Measurements from ENCODE around the gene RAB40C. TPM values are rescaled to one million over a fixed set of nuclear protein-coding genes. Genes with fewer than 3 reads are reported as not detected.

The RAB40C gene
- total RNA-seq, 4 donors from 2014 or later: 17.7 to 28.3 (median 22.1) TPM

DNA sequence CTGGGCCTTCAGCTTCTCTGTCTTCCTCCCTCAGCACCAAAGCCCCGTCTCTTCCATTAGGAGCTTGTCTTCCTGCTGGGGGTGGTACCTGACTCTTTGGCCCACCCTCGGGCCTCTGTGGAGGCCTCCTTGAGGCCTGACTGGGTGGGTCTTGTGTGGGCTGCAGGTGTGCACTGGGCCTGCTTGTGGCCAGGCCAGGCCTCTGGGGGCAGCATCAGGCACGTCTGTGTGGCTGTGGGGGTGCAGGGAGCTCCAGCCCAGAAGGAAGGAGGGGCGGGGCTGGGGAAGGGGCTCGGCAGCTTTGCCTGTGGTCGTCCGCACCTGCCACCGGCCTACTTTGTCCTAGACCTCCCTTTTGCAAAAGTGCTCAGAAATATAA is 13.1 kb upstream of the RAB40C start:
- TF ChIP-seq, protein P1, sequence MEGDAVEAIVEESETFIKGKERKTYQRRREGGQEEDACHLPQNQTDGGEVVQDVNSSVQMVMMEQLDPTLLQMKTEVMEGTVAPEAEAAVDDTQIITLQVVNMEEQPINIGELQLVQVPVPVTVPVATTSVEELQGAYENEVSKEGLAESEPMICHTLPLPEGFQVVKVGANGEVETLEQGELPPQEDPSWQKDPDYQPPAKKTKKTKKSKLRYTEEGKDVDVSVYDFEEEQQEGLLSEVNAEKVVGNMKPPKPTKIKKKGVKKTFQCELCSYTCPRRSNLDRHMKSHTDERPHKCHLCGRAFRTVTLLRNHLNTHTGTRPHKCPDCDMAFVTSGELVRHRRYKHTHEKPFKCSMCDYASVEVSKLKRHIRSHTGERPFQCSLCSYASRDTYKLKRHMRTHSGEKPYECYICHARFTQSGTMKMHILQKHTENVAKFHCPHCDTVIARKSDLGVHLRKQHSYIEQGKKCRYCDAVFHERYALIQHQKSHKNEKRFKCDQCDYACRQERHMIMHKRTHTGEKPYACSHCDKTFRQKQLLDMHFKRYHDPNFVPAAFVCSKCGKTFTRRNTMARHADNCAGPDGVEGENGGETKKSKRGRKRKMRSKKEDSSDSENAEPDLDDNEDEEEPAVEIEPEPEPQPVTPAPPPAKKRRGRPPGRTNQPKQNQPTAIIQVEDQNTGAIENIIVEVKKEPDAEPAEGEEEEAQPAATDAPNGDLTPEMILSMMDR (IDR thresholded peaks at IDR 0.05): no peak
- TF ChIP-seq EP300 (IDR thresholded peaks at IDR 0.05) (no peak), POLR2AphosphoS5 (IDR thresholded peaks at IDR 0.05) (no peak), POLR2A (IDR thresholded peaks at IDR 0.05) (no peak)
- H3K27ac ChIP-seq: no peak overlapping the region
- H3K4me3 ChIP-seq: no peak overlapping the region
- no peaks in the 10 kb centered on the region for H3K9me3 ChIP-seq
- no peaks in the 10 kb centered on the region for H3K27me3 ChIP-seq
- WGBS, 2 donors (ENCODE audit: low coverage in 1 of 2): 48 to 58% methylated on average over 4 to 6 of the region's 8 CpGs
- peaks cover 0 to 19% (median 0%) of the 10 kb centered on the region in 3 donors for H3K4me1 ChIP-seq
- no peak for ATAC-seq
- H3K36me3 ChIP-seq: peaks cover 0 to 53% of the 10 kb centered on the region in 2 donors

DNA sequence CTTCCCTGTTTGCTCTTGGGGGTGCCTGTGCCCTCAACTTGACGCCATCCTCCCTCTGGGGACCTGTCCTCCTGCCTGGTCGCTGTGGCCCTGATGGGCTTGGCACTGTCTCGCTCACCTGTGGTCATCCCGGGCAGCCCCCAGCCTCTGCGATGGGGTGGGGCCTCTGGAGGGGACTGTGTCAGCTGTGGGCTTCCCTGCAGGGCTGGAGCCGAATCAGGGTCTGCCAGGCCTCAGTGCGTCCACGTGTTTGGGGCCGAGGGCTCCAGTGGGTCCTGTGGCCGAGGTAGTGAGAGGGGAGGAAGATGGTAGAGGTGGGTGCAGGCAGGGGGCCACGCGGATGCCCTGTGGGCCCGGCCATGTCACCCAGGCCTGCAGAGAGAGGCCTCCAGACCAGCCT is 12.1 kb upstream of the RAB40C start:
- Histone ChIP-seq H3K27ac (no peak overlapping the region), H3K36me3 (peaks cover 0 to 53% of the 10 kb centered on the region in 2 donors), H3K9me3 (no peaks in the 10 kb centered on the region), H3K27me3 (no peaks in the 10 kb centered on the region), H3K4me3 (no peak overlapping the region), H3K4me1 (peaks cover 0 to 19% (median 0%) of the 10 kb centered on the region in 3 donors)
- no CpG with 5 or more reads among the region's 13 CpGs for WGBS, 2 donors (ENCODE audit: low coverage in 1 of 2)
- no peak for ATAC-seq
- TF ChIP-seq EP300 (IDR thresholded peaks at IDR 0.05) (no peak), POLR2AphosphoS5 (IDR thresholded peaks at IDR 0.05) (no peak), POLR2A (IDR thresholded peaks at IDR 0.05) (no peak)
- TF ChIP-seq, protein P1 (IDR thresholded peaks at IDR 0.05): no peak

DNA sequence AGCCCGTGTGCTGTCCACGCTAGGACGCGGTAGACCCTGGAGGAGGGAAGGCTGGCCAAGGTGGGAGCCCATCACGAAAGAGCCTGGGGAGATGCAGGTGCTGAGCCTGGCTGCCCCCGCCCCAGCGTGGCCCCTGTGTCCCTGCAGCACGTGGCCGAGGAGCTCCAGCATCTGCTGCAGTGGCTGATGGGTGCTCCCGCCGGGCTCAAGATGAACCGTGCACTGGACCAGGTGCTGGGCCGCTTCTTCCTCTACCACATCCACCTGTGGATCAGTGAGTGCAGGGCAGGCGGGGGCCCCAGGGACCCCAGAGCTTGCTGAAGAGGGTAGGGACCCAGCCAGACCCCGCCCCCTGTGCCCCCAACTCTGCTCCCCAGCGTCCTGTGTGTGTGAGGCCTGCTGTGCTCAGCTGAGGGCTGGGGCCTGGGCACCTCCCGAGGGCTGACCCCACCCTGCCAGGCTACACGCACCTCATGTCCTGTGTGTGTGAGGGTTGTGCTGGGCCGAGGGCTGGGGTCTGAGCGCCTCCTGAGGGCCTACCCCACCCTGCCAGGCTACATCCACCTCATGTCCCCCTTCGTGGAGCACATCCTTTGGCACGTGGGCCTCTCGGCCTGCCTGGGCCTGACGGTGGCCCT is 11.5 kb upstream of the RAB40C start:
- TF ChIP-seq POLR2A (IDR thresholded peaks at IDR 0.05) (no peak), POLR2AphosphoS5 (IDR thresholded peaks at IDR 0.05) (no peak), EP300 (IDR thresholded peaks at IDR 0.05) (no peak)
- TF ChIP-seq, protein P1 (IDR thresholded peaks at IDR 0.05): no peak
- 56% methylated on average over 4 of the region's 24 CpGs; no CpG with 5 or more reads in 1 of the 2 donors for WGBS, 2 donors (ENCODE audit: low coverage in 1 of 2)
- Histone ChIP-seq H3K36me3 (peaks cover 0 to 55% of the 10 kb centered on the region in 2 donors), H3K27me3 (no peaks in the 10 kb centered on the region), H3K4me1 (peaks cover 0 to 19% (median 0%) of the 10 kb centered on the region in 3 donors), H3K4me3 (no peak overlapping the region), H3K27ac (no peak overlapping the region), H3K9me3 (no peaks in the 10 kb centered on the region)
- no peak for ATAC-seq

DNA sequence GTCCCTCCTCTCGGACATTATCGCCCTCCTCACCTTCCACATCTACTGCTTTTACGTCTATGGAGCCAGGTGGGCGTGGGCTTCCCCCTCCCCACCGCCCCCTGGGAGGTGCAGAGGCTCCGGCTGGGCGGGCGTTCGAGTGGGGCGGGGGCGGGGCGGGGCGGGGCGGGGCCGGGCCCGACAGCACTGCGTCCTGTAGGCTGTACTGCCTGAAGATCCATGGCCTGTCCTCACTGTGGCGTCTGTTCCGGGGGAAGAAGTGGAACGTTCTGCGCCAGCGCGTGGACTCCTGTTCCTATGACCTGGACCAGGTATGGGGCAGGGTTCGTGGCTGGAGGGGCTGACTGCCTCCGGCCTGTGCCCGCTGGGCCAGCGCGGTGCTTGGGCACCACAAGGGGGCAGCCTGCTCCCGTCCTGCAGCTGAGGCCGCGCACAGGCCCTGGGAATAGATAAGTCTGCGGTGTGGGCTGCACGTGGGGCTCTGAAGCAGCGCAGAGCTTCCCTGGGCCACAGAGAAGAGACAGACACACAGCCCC is 10.9 kb upstream of the RAB40C start:
- Histone ChIP-seq H3K27me3 (no peaks in the 10 kb centered on the region), H3K27ac (no peak overlapping the region), H3K9me3 (no peaks in the 10 kb centered on the region), H3K4me1 (peaks cover 0 to 19% (median 0%) of the 10 kb centered on the region in 3 donors), H3K4me3 (peak overlapping the region in 1 of 2 donors; percentile 20), H3K36me3 (peaks cover 0 to 49% of the 10 kb centered on the region in 2 donors)
- ATAC-seq: peak; percentile 81
- 59% methylated on average over 2 of the region's 34 CpGs; no CpG with 5 or more reads in 1 of the 2 donors for WGBS, 2 donors (ENCODE audit: low coverage in 1 of 2)
- TF ChIP-seq POLR2A (IDR thresholded peaks at IDR 0.05) (no peak), POLR2AphosphoS5 (IDR thresholded peaks at IDR 0.05) (no peak), EP300 (IDR thresholded peaks at IDR 0.05) (no peak)
- TF ChIP-seq, protein P1 (IDR thresholded peaks at IDR 0.05): peak in 3 of 4 experiments; percentile 74 to 89 (median 79)
